AG08395 (cell line): ENCODE data around the gene HIPK2.
"Not testable (repeated sequence)": the region's sequence is repeated elsewhere in the genome, so short reads cannot be mapped to it uniquely, and the experiment has no call there.

Source experiments
- DNase-seq: peaks from one replicate; pipeline ENCODE4 v3.0.0; 2012; ENCODE audit warnings: mixed read lengths, low spot score

HIPK2 gene

DNA sequence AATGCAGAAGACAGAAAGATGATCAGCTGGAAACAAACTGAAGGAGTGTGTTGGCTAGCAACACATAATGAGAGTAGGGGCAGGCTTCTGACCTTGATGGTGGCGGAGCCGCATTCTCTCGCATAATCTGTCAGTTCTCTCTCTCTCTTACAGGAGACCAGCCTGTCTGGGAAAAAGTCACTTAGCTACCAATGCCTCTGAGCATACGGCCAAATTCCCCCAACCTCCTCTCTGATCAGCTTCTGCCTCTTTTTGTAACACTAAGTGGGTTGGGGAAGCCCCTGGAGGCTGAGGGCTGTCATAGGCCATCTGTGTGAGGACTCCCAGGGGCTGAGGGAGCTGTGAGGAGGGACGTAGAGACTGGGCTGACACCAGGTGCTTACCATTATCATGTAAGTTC lies 104.6 kb downstream of the HIPK2 start:
- DNase-seq = no peak

- no peak for DNase-seq
Observed at GRCh38 chr7:139671967-139672366, 105.8 kb downstream of the HIPK2 start.

DNA sequence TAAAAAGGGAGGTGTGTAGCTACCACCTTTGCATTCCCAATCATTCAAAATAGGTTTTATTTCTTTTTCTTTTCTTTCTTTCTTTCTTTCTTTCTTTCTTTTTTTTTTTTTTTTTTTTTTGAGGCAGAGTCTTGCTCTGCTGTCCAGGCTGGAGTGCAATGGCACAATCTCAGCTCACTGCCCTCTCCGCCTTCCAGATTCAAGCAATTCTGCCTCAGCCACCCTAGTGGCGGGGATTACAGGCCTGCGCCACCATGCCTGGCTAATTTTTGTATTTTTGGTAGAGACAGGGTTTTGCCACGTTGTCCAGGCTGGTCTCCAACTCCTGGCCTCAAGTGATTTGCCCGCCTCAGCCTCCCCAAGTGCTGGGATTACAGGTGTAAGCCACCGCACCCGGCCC lies 107.1 kb downstream of the HIPK2 start:
- not testable (repeated sequence) for DNase-seq

DNA sequence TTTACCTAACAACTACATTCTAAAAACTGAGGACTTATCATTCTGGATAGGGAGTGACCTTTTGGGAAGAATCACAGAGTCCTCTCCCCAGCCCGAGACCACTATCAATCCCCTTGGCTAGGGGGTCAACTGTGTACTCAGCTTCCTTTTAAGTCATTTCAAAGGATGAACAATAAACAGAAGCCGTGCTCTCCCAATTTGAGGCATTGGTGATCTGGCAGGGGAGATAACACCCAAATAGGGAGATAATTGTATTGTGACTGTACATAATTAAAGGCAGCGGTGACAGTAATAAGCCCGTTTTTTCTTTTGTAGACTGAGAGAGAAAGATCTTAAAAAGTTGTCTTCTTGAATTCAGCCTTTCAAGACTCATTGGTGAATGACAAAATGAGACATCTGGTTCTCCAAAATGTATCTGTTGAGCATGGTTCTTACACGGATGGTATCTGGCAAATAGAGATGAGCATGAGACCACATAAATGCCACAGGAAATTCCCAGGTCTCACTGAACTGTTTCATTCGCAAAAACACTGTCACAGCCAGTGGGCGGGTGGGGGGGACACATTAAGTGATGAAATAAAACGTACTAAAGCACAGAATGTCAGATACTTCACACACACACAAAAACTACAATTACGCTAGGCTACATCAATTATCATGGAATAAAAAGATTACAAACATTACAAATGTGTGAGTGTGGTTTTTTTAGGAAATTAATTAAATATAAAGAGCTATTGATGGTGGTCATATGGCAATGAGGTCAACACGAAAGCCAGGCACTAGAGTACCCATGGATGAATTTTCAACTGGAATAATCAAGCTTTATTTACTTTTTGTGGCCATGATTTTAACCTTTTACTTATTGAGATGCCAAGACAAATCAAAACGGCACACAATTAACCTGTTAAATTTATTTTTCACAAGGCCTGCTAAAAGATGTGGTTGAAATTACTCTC lies 108.4 kb downstream of the HIPK2 start:
- DNase-seq = no peak

DNA sequence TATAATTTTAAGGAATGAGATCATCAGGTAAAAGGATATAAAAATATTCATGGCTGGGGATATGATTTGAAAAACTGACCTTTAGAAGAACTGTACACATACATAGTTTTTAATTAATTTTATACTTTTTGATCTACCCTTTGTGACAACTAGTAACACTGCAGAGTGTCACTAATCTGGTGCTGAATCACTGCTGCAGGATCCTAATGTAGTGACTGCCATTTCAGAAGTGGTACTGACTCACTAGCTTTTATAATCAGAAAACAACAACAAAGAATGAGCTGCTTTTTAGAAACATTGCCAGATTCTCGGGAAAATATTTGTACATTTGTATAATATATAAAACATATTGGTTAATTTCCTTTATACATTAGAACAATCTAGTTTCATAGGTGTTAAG lies 110.4 kb downstream of the HIPK2 start:
- DNase-seq = peak; percentile 32

DNA sequence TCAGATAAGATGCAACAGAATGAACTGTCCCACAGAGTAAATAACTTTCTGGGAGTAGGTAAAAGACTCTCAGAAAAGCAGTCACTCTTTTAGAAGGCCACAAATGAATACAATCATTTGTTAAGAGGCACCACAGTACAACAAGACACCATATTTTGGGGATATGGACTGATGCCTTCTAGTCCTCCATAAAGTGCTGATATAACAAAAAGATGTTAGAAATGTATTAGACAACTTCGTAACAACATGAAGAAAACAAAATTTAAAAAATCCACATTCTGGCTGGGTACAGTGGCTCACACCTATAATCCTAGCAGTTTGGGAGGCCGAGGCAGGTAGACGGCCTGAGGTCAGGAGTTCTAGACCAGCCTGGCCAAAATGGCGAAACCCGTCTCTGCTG lies 111.3 kb downstream of the HIPK2 start:
- DNase-seq = no peak

DNA sequence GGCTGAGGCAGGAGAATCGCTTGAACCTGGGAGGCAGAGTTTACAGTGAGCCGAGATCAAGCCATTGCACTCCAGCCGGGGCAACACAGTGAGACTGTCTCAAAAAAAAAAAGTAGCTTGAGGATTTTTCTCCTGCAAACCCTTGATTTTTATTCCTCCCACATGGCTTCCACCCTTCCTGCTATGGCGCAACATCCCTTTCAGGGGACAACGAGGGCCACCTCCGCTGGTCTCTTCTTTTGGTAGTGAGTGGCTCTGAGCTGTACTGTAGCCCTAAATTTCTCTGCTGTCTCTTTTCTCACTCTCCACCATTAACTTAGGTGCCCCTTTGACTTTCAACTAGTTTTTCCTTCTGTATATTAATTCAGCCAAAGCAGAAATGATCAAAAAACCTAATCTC lies 113.4 kb downstream of the HIPK2 start:
- no peak for DNase-seq

GRCh38 chr7:139663608-139664177 lies 114.1 kb downstream of the HIPK2 start:
- DNase-seq = no peak

DNA sequence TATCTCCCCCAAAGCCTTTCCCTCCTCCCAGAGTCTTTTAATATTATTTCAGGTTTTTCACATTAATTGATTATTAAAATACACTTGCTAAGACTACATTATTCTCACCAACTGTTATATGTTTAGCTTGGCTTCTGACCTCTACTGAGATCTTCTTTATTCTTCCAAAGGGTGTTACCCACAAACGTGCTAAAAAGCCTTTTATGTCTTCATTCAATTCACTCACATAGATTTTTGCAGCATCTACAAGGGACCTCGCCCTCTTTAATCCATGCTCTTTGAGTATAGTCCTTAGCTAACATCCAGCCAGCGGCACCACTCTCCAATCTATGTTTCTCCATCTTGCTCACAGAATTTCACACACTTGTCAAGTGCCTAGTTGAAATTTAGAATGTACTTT lies 115.9 kb downstream of the HIPK2 start:
- DNase-seq = no peak

DNA sequence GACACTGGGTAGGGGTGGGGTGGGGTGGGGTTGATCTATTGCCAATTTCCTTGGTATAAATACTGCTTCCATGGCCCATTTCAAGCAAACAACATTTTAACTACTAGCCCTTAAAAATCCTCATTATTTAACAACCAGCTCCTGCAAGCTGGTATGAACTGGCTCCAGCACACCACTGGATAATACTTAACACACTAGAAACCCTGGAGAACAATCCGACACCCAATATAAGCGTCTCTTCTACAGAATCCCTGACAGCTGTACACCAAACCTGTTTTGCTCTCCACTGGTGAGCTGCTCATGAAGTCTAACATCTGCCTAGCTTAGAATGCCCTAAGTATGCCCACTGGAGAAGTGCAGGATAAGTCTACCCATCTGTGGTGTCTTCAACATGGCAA lies 116.8 kb downstream of the HIPK2 start:
- DNase-seq = no peak

GRCh38 chr7:139660317-139661042 lies 117.3 kb downstream of the HIPK2 start:
- DNase-seq = no peak

DNA sequence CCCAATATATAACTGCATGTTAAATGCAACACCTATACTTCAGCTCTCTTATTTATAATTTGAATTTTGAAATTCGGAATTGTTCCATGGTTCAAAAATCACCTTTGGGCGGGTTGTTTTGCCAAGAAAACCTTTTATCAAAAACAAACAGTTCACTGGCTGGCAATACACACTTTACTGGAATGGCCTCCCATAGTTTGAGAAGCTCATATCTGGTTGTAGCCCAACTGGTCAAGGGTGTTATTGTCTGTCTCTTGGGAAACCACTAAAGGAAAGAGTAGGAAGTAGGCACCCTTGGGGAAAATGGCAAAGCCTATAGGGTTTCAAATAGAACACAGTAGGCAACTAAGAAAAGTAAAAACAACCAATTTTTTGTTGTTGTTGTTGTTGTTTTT lies 117.9 kb downstream of the HIPK2 start:
- no peak for DNase-seq

DNA sequence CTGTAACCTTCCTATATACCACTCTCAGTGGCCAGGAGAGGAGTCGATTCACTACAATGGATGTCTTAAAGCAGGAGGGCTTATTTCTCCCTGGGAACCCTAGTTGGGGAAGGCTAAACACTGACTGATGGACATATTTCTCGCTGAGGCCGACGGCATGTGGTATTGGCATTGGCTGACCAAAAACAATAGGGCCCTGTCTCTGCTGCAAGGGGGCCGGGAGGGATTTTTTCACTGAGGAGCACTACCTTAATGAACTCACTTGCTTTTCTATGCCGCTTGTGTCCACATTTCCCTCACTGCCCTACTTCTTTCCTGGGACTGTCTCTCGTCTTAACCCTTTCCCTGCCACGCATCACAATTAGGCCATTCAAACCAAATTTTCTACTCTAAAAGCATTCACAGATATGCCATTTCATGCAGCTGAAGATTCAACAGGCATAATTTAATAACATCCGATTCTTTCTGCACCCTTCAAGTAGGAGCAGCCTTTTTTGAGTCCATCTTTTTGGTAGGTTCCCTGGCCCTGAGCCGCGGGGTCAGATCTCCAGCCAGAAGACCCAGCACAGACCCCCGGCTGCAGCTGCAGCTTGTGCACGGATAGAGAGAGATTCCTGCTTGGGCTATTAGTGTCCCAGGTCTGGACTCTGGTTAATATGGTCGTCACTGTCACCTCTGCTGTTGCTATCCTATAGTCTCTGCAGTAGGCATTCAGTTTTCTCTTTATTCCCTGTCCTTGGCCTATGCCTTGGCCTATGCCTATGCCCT lies 118.7 kb downstream of the HIPK2 start:
- DNase-seq = no peak

DNA sequence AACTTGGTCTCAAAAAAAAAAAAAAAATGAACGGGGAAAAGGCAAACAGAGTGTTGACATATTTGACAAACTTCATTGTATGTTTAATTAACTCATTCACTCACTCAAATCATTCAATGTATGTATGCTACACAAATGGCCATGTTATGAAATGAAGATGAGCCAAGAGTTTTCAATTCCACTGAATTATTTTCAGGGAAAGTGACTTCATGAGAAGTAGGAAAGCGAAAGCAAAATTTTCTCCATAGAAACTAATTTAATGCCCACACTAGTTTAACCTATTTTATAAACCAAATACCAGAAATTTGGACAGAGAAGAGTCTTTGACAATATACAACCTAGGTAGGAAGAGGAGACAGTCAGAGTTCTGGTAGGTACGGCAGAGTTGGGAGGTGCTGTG lies 119.5 kb downstream of the HIPK2 start:
- no peak for DNase-seq

DNA sequence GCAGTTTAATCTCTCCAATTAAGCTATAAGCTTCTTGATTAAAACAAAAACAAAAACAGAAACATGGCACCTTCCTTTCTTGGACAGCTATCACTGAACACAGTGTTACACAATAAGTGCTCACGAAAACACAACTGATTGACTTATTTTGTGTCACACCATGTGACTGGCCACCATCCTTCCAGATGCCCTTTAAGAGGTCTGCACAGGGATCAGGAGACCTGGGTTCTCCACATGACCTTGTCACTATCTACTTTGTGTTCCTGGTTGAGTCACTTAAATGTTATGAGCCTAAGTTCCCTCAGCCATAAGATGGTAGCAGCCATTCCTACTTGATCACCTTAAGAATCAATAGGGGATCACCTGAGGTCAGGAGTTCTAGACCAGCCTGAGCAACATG lies 120.1 kb downstream of the HIPK2 start:
- DNase-seq = no peak

DNA sequence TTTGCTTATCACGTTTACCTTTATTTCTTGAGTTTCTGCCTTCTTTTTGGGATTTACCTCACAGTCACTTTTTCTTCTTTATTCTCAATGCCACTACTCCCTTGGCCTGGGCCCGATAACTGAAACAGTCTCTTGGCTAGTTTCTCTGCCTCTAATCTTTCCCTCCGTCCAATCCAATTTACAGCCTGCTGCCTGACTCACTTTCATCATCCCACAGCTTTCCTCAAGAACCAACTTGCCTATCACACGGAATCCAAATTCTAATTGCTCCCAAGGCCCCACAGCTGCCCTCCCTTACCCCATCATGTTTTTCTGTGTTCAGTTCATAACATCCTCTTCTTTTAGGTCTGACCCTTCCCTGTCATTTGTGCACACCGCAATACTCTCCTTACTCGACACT lies 121.4 kb downstream of the HIPK2 start:
- no peak for DNase-seq

GRCh38 chr7:139655305-139655704 lies 122.5 kb downstream of the HIPK2 start:
- DNase-seq = no peak

- no peak for DNase-seq
Observed at GRCh38 chr7:139654276-139655181, 123.3 kb downstream of the HIPK2 start.

- no peak for DNase-seq
Observed at GRCh38 chr7:139651914-139652313, 125.9 kb downstream of the HIPK2 start.

- DNase-seq = no peak
Observed at GRCh38 chr7:139651308-139651707, 126.5 kb downstream of the HIPK2 start.

- no peak for DNase-seq
Observed at GRCh38 chr7:139650429-139651100, 127.2 kb downstream of the HIPK2 start.
